SK-N-SH (cell line): ENCODE measurements around the gene PDGFB. TPM values are rescaled to one million over a fixed set of nuclear protein-coding genes. Genes with fewer than 3 reads are reported as not detected.

Experiments
- CTCF ChIA-PET: fragments of 300-600, 350-600 bp; formaldehyde crosslinking; extraction: SDS; loops from one replicate; lab custom pipeline; 2021; lab: Yijun Ruan, JAX
- POLR2A ChIA-PET: fragments of 350-600 bp; sonication (Branson Sonifier 250); formaldehyde crosslinking; extraction: SDS; loops from one replicate; lab custom pipeline; 2020; ENCODE audit warnings: antibody characterized with exemption, inconsistent platforms; lab: Yijun Ruan, JAX
- DNase-seq: peaks from one replicate; pipeline ENCODE4 v3.0.0; 2012
- H2AFZ ChIP-seq: fragments of 200-600 bp; sonication (generic); 2 replicates; pipeline ENCODE4 v1.8.1; 2016; ENCODE audit warnings: antibody characterized with exemption, mild to moderate bottlenecking, low read depth
- H3F3A ChIP-seq: fragments of 200-600 bp; sonication (generic); replicated peaks from 2 replicates; pipeline ENCODE3; 2016; ENCODE audit warnings: antibody characterized with exemption, mild to moderate bottlenecking; ENCODE audit not compliant: insufficient read depth
- H3K27ac ChIP-seq, 2 experiments: fragments of 200-500 bp in 1 of 2; fragments of 200-600 bp in 1 of 2; sonication (Bioruptor generic) in 1 of 2; sonication (generic), shearing (Covaris generic) in 1 of 2; 2 replicates each; pipeline versions ENCODE4 v1.5.1 to v1.6.1; 2014 to 2016; ENCODE audit warnings: low read depth in 2 of 2, inconsistent platforms in 1 of 2, low read length in 1 of 2, mild to moderate bottlenecking in 1 of 2, mixed read lengths in 1 of 2
- H3K27me3 ChIP-seq: fragments of 200-600 bp; sonication (generic), shearing (Covaris generic); 2 replicates; pipeline ENCODE4 v1.6.1; 2016; ENCODE audit warnings: mixed run types; ENCODE audit not compliant: insufficient read depth
- H3K36me3 ChIP-seq, 2 experiments: fragments of 200-500 bp in 1 of 2; fragments of 200-600 bp in 1 of 2; sonication (Bioruptor generic) in 1 of 2; sonication (generic) in 1 of 2; replicated peaks in 1 of 2; 2 replicates each; pipeline versions ENCODE3 to v1.5.1; 2014 to 2016; ENCODE audit warnings: low read length in 1 of 2, mild to moderate bottlenecking in 1 of 2; ENCODE audit not compliant: insufficient read depth in 2 of 2, control insufficient read depth in 1 of 2
- H3K4me1 ChIP-seq, 2 experiments: fragments of 200-500 bp in 1 of 2; fragments of 200-600 bp in 1 of 2; sonication (Bioruptor generic) in 1 of 2; sonication (generic), shearing (Covaris generic) in 1 of 2; 2 replicates each; pipeline versions ENCODE4 v1.5.1 to v1.6.1; 2014 to 2016; ENCODE audit warnings: low read depth in 1 of 2, low read length in 1 of 2, mixed run types in 1 of 2; ENCODE audit not compliant: insufficient read depth in 2 of 2, control insufficient read depth in 1 of 2
- H3K4me2 ChIP-seq: fragments of 200-600 bp; sonication (generic), shearing (Covaris generic); 2 replicates; pipeline ENCODE4 v1.6.1; 2017; ENCODE audit warnings: mixed run types
- H3K4me3 ChIP-seq, 2 experiments: fragments of 200-500 bp in 1 of 2; fragments of 200-600 bp in 1 of 2; sonication (Bioruptor generic) in 1 of 2; sonication (generic), shearing (Covaris generic) in 1 of 2; 2 replicates each; pipeline versions ENCODE4 v1.5.1 to v1.8.1; 2014 to 2016; ENCODE audit warnings: low read depth in 2 of 2, inconsistent platforms in 1 of 2, low read length in 1 of 2, mild to moderate bottlenecking in 1 of 2, mixed read lengths in 1 of 2, moderate library complexity in 1 of 2
- H3K79me2 ChIP-seq: fragments of 200-600 bp; sonication (generic); 2 replicates; pipeline ENCODE4 v1.8.1; 2017; ENCODE audit warnings: mild to moderate bottlenecking; ENCODE audit not compliant: insufficient read depth
- H3K9ac ChIP-seq: fragments of 200-600 bp; sonication (generic); 2 replicates; pipeline ENCODE4 v1.6.1; 2017; ENCODE audit warnings: mixed run types
- H3K9me2 ChIP-seq: fragments of 200-600 bp; sonication (generic); 2 replicates; pipeline ENCODE4 v1.6.1; 2017; ENCODE audit warnings: mixed run types
- H3K9me3 ChIP-seq: fragments of 200-600 bp; sonication (generic); 2 replicates; pipeline ENCODE4 v1.6.1; 2017; ENCODE audit warnings: mixed run types, mild to moderate bottlenecking, moderate library complexity
- H4K20me1 ChIP-seq: fragments of 200-600 bp; sonication (generic); 2 replicates; pipeline ENCODE4 v1.6.1; 2017; ENCODE audit warnings: mild to moderate bottlenecking, mixed run types; ENCODE audit not compliant: insufficient read depth
- ELF1 ChIP-seq: IDR thresholded peaks from 2 replicates; pipeline ENCODE4 v1.4.0; 2012
- EP300 ChIP-seq, 2 experiments: IDR thresholded peaks; 2 replicates each; pipeline versions ENCODE4 v1.4.0 to v1.6.1; 2012; ENCODE audit warnings: borderline replicate concordance in 1 of 2, low read depth in 1 of 2, low read length in 1 of 2
- EZH2phosphoT487 ChIP-seq: fragments of 200-600 bp; sonication (generic); IDR thresholded peaks from 2 replicates; pipeline ENCODE4 v1.6.1; 2017; ENCODE audit warnings: low read depth, mixed run types, mild to moderate bottlenecking, antibody characterized with exemption, moderate library complexity, borderline replicate concordance
- FOSL2 ChIP-seq: IDR thresholded peaks from 2 replicates; pipeline ENCODE4 v1.4.0; 2012; ENCODE audit warnings: low read depth, mild to moderate bottlenecking, moderate library complexity, borderline replicate concordance
- FOXM1 ChIP-seq: IDR thresholded peaks from 2 replicates; pipeline ENCODE4 v1.4.0; 2012; ENCODE audit warnings: low read depth, mild to moderate bottlenecking
- GABPA ChIP-seq: IDR thresholded peaks from 2 replicates; pipeline ENCODE4 v1.4.0; 2012; ENCODE audit warnings: low read depth, mild to moderate bottlenecking
- GATA2 ChIP-seq: sonication (generic); formaldehyde crosslinking; IDR thresholded peaks from 2 replicates; pipeline ENCODE4 v1.5.0; 2020; ENCODE audit warnings: mild to moderate bottlenecking, missing genetic modification reagents
- IRF3 ChIP-seq: fragments of 150-350 bp; IDR thresholded peaks from 2 replicates; pipeline ENCODE4 v1.6.1; 2016; ENCODE audit warnings: mild to moderate bottlenecking, low read depth, low read length
- MXI1 ChIP-seq: IDR thresholded peaks from 2 replicates; pipeline ENCODE4 v1.6.1; 2012; ENCODE audit warnings: mild to moderate bottlenecking, low read depth, low read length, improper control_type of control experiment
- NFIC ChIP-seq: IDR thresholded peaks from 2 replicates; pipeline ENCODE4 v1.4.0; 2012; ENCODE audit warnings: borderline replicate concordance
- NRF1 ChIP-seq: IDR thresholded peaks from 2 replicates; pipeline ENCODE4 v1.6.1; 2012; ENCODE audit warnings: low read depth, mild to moderate bottlenecking, low read length
- RXRA ChIP-seq: IDR thresholded peaks from 2 replicates; pipeline ENCODE4 v1.4.0; 2012; ENCODE audit warnings: low read depth, mild to moderate bottlenecking, borderline replicate concordance
- SIN3A ChIP-seq: IDR thresholded peaks from 2 replicates; pipeline ENCODE4 v1.6.1; 2012; ENCODE audit warnings: low read depth, mild to moderate bottlenecking, low read length, moderate library complexity, borderline replicate concordance
- SMC3 ChIP-seq: IDR thresholded peaks from 2 replicates; pipeline ENCODE4 v1.6.1; 2012; ENCODE audit warnings: low read depth, low read length, improper control_type of control experiment
- TAF1 ChIP-seq: IDR thresholded peaks from 2 replicates; pipeline ENCODE4 v1.6.1; 2012; ENCODE audit warnings: low read depth, mild to moderate bottlenecking, low read length, moderate library complexity, borderline replicate concordance
- TCF12 ChIP-seq: IDR thresholded peaks from 2 replicates; pipeline ENCODE4 v1.4.0; 2012
- YY1 ChIP-seq: IDR thresholded peaks from 2 replicates; pipeline ENCODE4 v1.4.0; 2012; ENCODE audit warnings: low read depth, mild to moderate bottlenecking
- ZBTB33 ChIP-seq: IDR thresholded peaks from 2 replicates; pipeline ENCODE4 v1.4.0; 2012; ENCODE audit warnings: low read depth, borderline replicate concordance
- WGBS: methylation state at CpG from one replicate; pipeline ENCODE4 v1.1.6; 2017; ENCODE audit warnings: low lambda C conversion rate; 5-methylcytosine and 5-hydroxymethylcytosine counted together
- polyA plus RNA-seq, 3 experiments: library from polyadenylated mRNA; depleted of rRNA; stranded (reverse); fragments of >200 nt; gene quantifications; 2 replicates each; pipeline ENCODE4 v1.2.3, GENCODE V29; 2012
- TF ChIP-seq, protein P1 (sequence below): IDR thresholded peaks from 2 replicates; pipeline ENCODE4 v1.4.0; 2012; ENCODE audit warnings: low read depth, borderline replicate concordance
- TF ChIP-seq, protein P2 (sequence below): IDR thresholded peaks from 2 replicates; pipeline ENCODE4 v1.6.1; 2012; ENCODE audit warnings: mild to moderate bottlenecking, low read depth, low read length, moderate library complexity

PDGFB gene
- polyA plus RNA-seq, 1 of the 3 experiments (the other 2 are of a cell fraction): 0.44 TPM

DNA sequence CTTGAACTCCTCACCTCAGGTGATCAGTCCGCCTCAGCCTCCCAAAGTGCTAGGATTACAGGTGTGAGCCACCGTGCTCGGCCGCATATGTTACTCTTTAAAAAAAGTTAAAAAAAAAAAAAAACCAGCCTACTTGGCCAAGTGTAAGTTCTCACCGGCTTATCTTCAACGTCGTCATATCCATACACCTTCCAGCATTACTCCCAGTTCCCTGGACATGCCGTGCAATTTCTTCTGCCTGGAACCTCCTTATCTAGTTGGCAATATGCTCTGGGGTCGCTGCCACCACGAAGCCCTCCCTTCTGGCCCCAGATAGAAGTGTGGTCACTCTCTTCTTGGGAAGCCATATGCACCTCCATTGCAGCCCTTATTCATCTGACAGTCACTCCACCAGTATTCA, 56.0 kb downstream of the PDGFB start:
- H3K9me2 ChIP-seq: no peaks in the 10 kb centered on the region
- no peaks in the 10 kb centered on the region for H3K27me3 ChIP-seq
- H3K4me3 ChIP-seq: no peak overlapping the region
- H3K9me3 ChIP-seq: no peaks in the 10 kb centered on the region
- WGBS: 75% methylated on average over 10 of the region's 10 CpGs
- no peak overlapping the region for H2AFZ ChIP-seq
- H3K9ac ChIP-seq: no peak overlapping the region
- peaks cover 0 to 11% of the 10 kb centered on the region in 2 experiments; a peak in 1 of 4 replicates for H3K4me1 ChIP-seq
- no peaks in the 10 kb centered on the region for H3F3A ChIP-seq
- no peaks in the 10 kb centered on the region for H4K20me1 ChIP-seq
- H3K27ac ChIP-seq: no peak overlapping the region
- TF ChIP-seq, protein P1, sequence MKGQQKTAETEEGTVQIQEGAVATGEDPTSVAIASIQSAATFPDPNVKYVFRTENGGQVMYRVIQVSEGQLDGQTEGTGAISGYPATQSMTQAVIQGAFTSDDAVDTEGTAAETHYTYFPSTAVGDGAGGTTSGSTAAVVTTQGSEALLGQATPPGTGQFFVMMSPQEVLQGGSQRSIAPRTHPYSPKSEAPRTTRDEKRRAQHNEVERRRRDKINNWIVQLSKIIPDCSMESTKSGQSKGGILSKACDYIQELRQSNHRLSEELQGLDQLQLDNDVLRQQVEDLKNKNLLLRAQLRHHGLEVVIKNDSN: no peak
- TF ChIP-seq ZBTB33 (no peak), SIN3A (no peak), NFIC (no peak), RXRA (no peak), GABPA (no peak), MXI1 (no peak), IRF3 (no peak), TAF1 (no peak), FOSL2 (no peak), ELF1 (no peak), YY1 (no peak), FOXM1 (no peak), EP300 (IDR thresholded peaks at IDR 0.05; ENCODE audit: borderline replicate concordance in 1 of 2, low read depth in 1 of 2, low read length in 1 of 2) (no peak), GATA2 (CRISPR knock-in tag) (no peak), TCF12 (no peak), NRF1 (no peak), EZH2phosphoT487 (no peak), SMC3 (no peak)
- TF ChIP-seq, protein P2, sequence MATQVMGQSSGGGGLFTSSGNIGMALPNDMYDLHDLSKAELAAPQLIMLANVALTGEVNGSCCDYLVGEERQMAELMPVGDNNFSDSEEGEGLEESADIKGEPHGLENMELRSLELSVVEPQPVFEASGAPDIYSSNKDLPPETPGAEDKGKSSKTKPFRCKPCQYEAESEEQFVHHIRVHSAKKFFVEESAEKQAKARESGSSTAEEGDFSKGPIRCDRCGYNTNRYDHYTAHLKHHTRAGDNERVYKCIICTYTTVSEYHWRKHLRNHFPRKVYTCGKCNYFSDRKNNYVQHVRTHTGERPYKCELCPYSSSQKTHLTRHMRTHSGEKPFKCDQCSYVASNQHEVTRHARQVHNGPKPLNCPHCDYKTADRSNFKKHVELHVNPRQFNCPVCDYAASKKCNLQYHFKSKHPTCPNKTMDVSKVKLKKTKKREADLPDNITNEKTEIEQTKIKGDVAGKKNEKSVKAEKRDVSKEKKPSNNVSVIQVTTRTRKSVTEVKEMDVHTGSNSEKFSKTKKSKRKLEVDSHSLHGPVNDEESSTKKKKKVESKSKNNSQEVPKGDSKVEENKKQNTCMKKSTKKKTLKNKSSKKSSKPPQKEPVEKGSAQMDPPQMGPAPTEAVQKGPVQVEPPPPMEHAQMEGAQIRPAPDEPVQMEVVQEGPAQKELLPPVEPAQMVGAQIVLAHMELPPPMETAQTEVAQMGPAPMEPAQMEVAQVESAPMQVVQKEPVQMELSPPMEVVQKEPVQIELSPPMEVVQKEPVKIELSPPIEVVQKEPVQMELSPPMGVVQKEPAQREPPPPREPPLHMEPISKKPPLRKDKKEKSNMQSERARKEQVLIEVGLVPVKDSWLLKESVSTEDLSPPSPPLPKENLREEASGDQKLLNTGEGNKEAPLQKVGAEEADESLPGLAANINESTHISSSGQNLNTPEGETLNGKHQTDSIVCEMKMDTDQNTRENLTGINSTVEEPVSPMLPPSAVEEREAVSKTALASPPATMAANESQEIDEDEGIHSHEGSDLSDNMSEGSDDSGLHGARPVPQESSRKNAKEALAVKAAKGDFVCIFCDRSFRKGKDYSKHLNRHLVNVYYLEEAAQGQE: no peak
- POLR2A ChIA-PET: no interaction called here
- DNase-seq: no peak
- no peak overlapping the region for H3K4me2 ChIP-seq
- CTCF ChIA-PET: no interaction called here
- no peaks in the 10 kb centered on the region for H3K79me2 ChIP-seq
- H3K36me3 ChIP-seq: no peaks in the 10 kb centered on the region
